ENCODE results near the gene BBS9. TPM values are rescaled to one million over a fixed set of nuclear protein-coding genes. Genes with fewer than 3 reads are reported as not detected.

Gene BBS9
- total RNA-seq, 1 experiment from 2014 or later = 26.4 TPM

DNA sequence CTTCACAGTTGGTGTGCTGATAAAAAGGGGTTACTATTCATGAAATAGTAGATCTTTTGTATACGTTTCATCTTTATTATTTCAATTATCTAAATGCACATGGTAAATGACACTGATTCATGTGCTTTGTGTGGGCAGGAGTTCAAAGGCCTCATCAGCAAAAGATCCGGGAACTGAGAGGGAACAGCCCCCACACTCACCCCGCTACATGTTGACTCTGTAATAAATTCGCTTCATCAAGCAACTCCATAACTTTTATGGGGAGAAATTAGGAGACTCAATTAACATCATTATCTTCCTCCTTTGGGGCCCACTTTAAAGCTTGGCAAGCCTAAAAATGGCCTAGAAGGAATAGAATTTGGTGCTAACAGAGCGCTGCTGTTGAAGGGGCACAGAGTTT lies 525.3 kb downstream of the BBS9 start:
- Mint-ChIP-seq H3K4me1 (peaks cover 4 to 7% of the 10 kb centered on the region in 2 experiments), H3K27ac (no peak overlapping the region)
- no CpG with 5 or more reads among the region's 5 CpGs for WGBS (ENCODE audit: extremely low coverage, insufficient read length, low lambda C conversion rate)

More for the DNA sequence above, 525.3 kb downstream of the BBS9 start:
- no peaks in the 10 kb centered on the region for H3K23me2 ChIP-seq (ENCODE audit: insufficient read length, low read depth, low read length, poor library complexity, severe bottlenecking)
- H2BK120ac ChIP-seq (ENCODE audit: low read depth, low read length, poor library complexity, severe bottlenecking) = no peak overlapping the region
- H2BK12ac ChIP-seq (ENCODE audit: insufficient read length, low read depth, low read length) = no peak overlapping the region
- no peak overlapping the region for H4K8ac ChIP-seq (replicated peaks; ENCODE audit: insufficient read length, low read depth, low read length)
- no peaks in the 10 kb centered on the region; a peak in 1 of 7 replicates for H3K36me3 Mint-ChIP-seq (ENCODE audit: insufficient read depth in 1 of 3, low read depth in 3 of 3)
- H3K27me3 Mint-ChIP-seq (ENCODE audit: low read depth) = no peaks in the 10 kb centered on the region
- H3K9me3 ChIP-seq (ENCODE audit: control insufficient read depth, low read depth, low read length) = no peaks in the 10 kb centered on the region
- TF ChIP-seq, protein P1, sequence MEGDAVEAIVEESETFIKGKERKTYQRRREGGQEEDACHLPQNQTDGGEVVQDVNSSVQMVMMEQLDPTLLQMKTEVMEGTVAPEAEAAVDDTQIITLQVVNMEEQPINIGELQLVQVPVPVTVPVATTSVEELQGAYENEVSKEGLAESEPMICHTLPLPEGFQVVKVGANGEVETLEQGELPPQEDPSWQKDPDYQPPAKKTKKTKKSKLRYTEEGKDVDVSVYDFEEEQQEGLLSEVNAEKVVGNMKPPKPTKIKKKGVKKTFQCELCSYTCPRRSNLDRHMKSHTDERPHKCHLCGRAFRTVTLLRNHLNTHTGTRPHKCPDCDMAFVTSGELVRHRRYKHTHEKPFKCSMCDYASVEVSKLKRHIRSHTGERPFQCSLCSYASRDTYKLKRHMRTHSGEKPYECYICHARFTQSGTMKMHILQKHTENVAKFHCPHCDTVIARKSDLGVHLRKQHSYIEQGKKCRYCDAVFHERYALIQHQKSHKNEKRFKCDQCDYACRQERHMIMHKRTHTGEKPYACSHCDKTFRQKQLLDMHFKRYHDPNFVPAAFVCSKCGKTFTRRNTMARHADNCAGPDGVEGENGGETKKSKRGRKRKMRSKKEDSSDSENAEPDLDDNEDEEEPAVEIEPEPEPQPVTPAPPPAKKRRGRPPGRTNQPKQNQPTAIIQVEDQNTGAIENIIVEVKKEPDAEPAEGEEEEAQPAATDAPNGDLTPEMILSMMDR (conservative IDR thresholded peaks at IDR 0.05) = no peak
- H4K5ac ChIP-seq (ENCODE audit: insufficient read length, low read depth, low read length) = no peak overlapping the region
- no peak for DNase-seq
- H3K4me1 ChIP-seq (ENCODE audit: insufficient read depth, low read length) = no peaks in the 10 kb centered on the region
- H2AK5ac ChIP-seq (ENCODE audit: insufficient read length, low read length) = no peak overlapping the region
- H3K4me2 ChIP-seq (ENCODE audit: insufficient read depth, insufficient read length, low read length) = no peak overlapping the region
- H3K56ac ChIP-seq (ENCODE audit: insufficient read length, low read depth, low read length) = no peak overlapping the region
- no peak overlapping the region for H2BK20ac ChIP-seq (ENCODE audit: low read depth, low read length, poor library complexity, severe bottlenecking)
- H3K79me2 ChIP-seq (ENCODE audit: insufficient read depth, low read length) = no peaks in the 10 kb centered on the region
- no peaks in the 10 kb centered on the region for H3K79me1 ChIP-seq (ENCODE audit: insufficient read depth, low read depth, low read length, poor library complexity, severe bottlenecking)
- no peak overlapping the region for H4K91ac ChIP-seq (ENCODE audit: insufficient read length, low read depth, low read length)
- no peak overlapping the region for H3K27ac ChIP-seq (ENCODE audit: insufficient read length, low read depth, low read length)
- H2AFZ ChIP-seq (ENCODE audit: low read length) = no peak overlapping the region
- H3K9me3 Mint-ChIP-seq = no peaks in the 10 kb centered on the region
- no peak overlapping the region for H3K23ac ChIP-seq (ENCODE audit: insufficient read length, low read depth, low read length)
- H3K27me3 ChIP-seq (ENCODE audit: insufficient read depth, low read length) = no peaks in the 10 kb centered on the region
- H3K4me3 Mint-ChIP-seq = no peak overlapping the region
- no peak overlapping the region for H3K9ac ChIP-seq (ENCODE audit: extremely low read depth, insufficient read length, low read length)
- H3T11ph ChIP-seq (ENCODE audit: low read length) = no peak overlapping the region
- H4K20me1 ChIP-seq (ENCODE audit: control insufficient read depth, insufficient read depth, insufficient read length) = no peaks in the 10 kb centered on the region
- no peak overlapping the region for H2BK15ac ChIP-seq (ENCODE audit: low read depth, low read length)
- no peak overlapping the region for H3K4ac ChIP-seq (ENCODE audit: low read depth, low read length)
- H3K14ac ChIP-seq (ENCODE audit: insufficient read depth, low read length) = no peak overlapping the region
- no peak overlapping the region for H2BK5ac ChIP-seq (ENCODE audit: insufficient read length, low read length)
- H3K18ac ChIP-seq (ENCODE audit: insufficient read length, low read depth, low read length) = no peak overlapping the region

Other genes with a start within 250 kb of the BBS9 start
- 31.5 and 34.2 TPM in 2 replicates for gene KBTBD2, start 237.8 kb upstream of the BBS9 start, total RNA-seq (2021)
- gene FKBP9, start 172.1 kb upstream of the BBS9 start, total RNA-seq (2021) = 11.1 and 17.7 TPM in 2 replicates
- 22.1 and 22.9 TPM in 2 replicates for gene NT5C3A, start 66.8 kb upstream of the BBS9 start, total RNA-seq (2021)
- 13.5 and 16.2 TPM in 2 replicates for gene RP9, start 20.2 kb upstream of the BBS9 start, total RNA-seq (2021)